OCI-LY3 (cell line): ENCODE data around the gene FKTN.
A peak's percentile ranks its signal among the peaks of the same experiment; 100 is the strongest.
"Not testable (repeated sequence)": the region's sequence is repeated elsewhere in the genome, so short reads cannot be mapped to it uniquely, and the experiment has no call there.

Experiments used
- H2AFZ ChIP-seq: fragments of 200-600, 300-600 bp; shearing (Covaris generic); 2 replicates; pipeline ENCODE4 v1.6.0; 2014; ENCODE audit warnings: antibody characterized with exemption, low read depth, low read length
- H3K27ac ChIP-seq: fragments of 200-600, 300-600 bp; sonication (generic); 2 replicates; pipeline ENCODE4 v1.5.1; 2014; ENCODE audit warnings: mild to moderate bottlenecking, low read length, moderate library complexity, mixed read lengths
- H3K27me3 ChIP-seq: fragments of 200-600, 300-600 bp; sonication (generic); 2 replicates; pipeline ENCODE4 v1.6.1; 2014; ENCODE audit warnings: low read depth, low read length, mixed read lengths
- H3K36me3 ChIP-seq: fragments of 200-600, 300-600 bp; sonication (generic); replicated peaks from 2 replicates; pipeline ENCODE3; 2014; ENCODE audit warnings: low read depth, low read length, mixed read lengths
- H3K4me1 ChIP-seq: fragments of 300-600, 200-600 bp; sonication (generic); 2 replicates; pipeline ENCODE4 v1.6.1; 2014; ENCODE audit warnings: low read length, mixed read lengths
- H3K4me2 ChIP-seq: fragments of 200-600, 300-600 bp; sonication (generic); 2 replicates; pipeline ENCODE4 v1.6.1; 2014; ENCODE audit warnings: low read length, mixed read lengths
- H3K4me3 ChIP-seq: fragments of 300-600, 200-600 bp; sonication (generic); 2 replicates; pipeline ENCODE4 v1.5.1; 2014; ENCODE audit warnings: antibody characterized with exemption, mild to moderate bottlenecking, low read length, moderate library complexity
- H3K79me2 ChIP-seq: fragments of 300-600, 200-600 bp; shearing (Covaris generic); 2 replicates; pipeline ENCODE4 v1.6.1; 2014; ENCODE audit warnings: mild to moderate bottlenecking, low read length, mixed read lengths
- H3K9ac ChIP-seq: fragments of 300-600, 200-600 bp; shearing (Covaris generic); 2 replicates; pipeline ENCODE4 v1.6.0; 2014; ENCODE audit warnings: mild to moderate bottlenecking, low read length, moderate library complexity
- H3K9me3 ChIP-seq: fragments of 200-600, 300-600 bp; shearing (Covaris generic); 2 replicates; pipeline ENCODE4 v1.6.1; 2014; ENCODE audit warnings: low read length, mixed read lengths; ENCODE audit not compliant: insufficient read depth
- H4K20me1 ChIP-seq: fragments of 200-600, 300-600 bp; sonication (generic); 2 replicates; pipeline ENCODE4 v1.6.1; 2016; ENCODE audit warnings: low read length, mixed read lengths; ENCODE audit not compliant: insufficient read depth
- EZH2phosphoT487 ChIP-seq: fragments of 200-600 bp; shearing (Covaris generic); IDR thresholded peaks from 2 replicates; pipeline ENCODE4 v1.6.1; 2018; ENCODE audit warnings: antibody characterized with exemption, mixed run types, low read depth
- TF ChIP-seq, protein P1 (sequence below): fragments of 200-600, 300-600 bp; sonication (generic); IDR thresholded peaks from 2 replicates; pipeline ENCODE4 v1.5.1; 2014; ENCODE audit warnings: antibody characterized with exemption, low read length, low read depth

FKTN gene

DNA sequence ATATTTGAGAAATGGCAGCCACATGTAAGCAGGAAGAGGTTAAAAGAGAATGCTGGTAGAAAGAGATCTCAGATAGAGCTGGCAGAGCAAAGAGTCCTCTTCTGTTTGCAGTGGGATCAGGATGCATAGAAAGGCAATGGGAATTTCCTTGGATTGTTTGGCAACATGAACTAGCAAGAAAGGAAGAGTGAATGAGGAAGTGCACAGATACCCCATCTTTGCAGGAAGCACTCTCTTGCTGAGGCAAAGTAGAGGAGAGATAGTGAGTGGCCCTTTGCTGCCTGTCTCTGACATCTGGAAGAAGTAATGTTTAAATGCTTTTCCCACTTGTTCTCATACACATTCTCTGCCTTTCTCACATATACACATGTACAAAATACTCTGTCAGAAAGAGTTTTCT, 14.5 kb downstream of the FKTN start:
- H3K4me3 ChIP-seq = no peak overlapping the region

GRCh38 chr9:105579952-105580351, 22.0 kb downstream of the FKTN start:
- H3K4me1 ChIP-seq, H4K20me1 ChIP-seq, H3K4me2 ChIP-seq, H3K36me3 ChIP-seq, H3K79me2 ChIP-seq, H3K27me3 ChIP-seq, H3K27ac ChIP-seq, H3K9ac ChIP-seq, H3K4me3 ChIP-seq, H2AFZ ChIP-seq, H3K9me3 ChIP-seq: not testable (repeated sequence)

More for the DNA sequence above, 14.5 kb downstream of the FKTN start:
- H3K4me1 ChIP-seq = no peaks in the 10 kb centered on the region
- H3K9ac ChIP-seq = no peak overlapping the region
- no peak overlapping the region for H3K27ac ChIP-seq
- H3K36me3 ChIP-seq = no peaks in the 10 kb centered on the region
- no peak overlapping the region for H3K4me2 ChIP-seq
- H3K27me3 ChIP-seq = no peaks in the 10 kb centered on the region
- H3K9me3 ChIP-seq = no peaks in the 10 kb centered on the region
- no peak overlapping the region for H2AFZ ChIP-seq
- H4K20me1 ChIP-seq = no peaks in the 10 kb centered on the region
- TF ChIP-seq, protein P1, sequence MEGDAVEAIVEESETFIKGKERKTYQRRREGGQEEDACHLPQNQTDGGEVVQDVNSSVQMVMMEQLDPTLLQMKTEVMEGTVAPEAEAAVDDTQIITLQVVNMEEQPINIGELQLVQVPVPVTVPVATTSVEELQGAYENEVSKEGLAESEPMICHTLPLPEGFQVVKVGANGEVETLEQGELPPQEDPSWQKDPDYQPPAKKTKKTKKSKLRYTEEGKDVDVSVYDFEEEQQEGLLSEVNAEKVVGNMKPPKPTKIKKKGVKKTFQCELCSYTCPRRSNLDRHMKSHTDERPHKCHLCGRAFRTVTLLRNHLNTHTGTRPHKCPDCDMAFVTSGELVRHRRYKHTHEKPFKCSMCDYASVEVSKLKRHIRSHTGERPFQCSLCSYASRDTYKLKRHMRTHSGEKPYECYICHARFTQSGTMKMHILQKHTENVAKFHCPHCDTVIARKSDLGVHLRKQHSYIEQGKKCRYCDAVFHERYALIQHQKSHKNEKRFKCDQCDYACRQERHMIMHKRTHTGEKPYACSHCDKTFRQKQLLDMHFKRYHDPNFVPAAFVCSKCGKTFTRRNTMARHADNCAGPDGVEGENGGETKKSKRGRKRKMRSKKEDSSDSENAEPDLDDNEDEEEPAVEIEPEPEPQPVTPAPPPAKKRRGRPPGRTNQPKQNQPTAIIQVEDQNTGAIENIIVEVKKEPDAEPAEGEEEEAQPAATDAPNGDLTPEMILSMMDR = no peak
- no peak for TF ChIP-seq EZH2phosphoT487
- no peaks in the 10 kb centered on the region for H3K79me2 ChIP-seq

- not testable (repeated sequence) for H2AFZ ChIP-seq, H3K4me1 ChIP-seq, H3K4me3 ChIP-seq, H3K27ac ChIP-seq, H3K36me3 ChIP-seq, H3K9me3 ChIP-seq, H3K9ac ChIP-seq, H3K79me2 ChIP-seq, H3K27me3 ChIP-seq, H3K4me2 ChIP-seq, H4K20me1 ChIP-seq
These were observed 23.6 kb downstream of the FKTN start for GRCh38 chr9:105581550-105581949.

DNA sequence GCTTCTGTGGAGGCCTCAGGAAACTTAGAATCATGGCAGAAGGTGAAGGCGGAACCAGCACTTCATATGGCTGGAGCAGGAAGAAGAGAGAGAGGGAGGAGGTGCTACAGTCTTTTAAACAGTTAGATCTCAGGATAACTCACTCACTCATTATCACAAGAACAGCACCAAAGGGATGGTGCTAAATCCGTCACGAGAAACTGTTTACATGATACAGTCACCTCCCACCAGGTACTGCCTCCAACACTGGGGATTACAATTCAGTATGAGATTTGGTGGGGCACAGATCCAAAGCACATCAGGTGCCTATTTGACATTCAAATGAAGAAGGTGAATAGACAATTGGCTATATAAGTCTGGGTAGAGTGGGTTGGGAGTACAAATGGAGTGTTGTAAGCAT, 35.2 kb downstream of the FKTN start:
- no peaks in the 10 kb centered on the region for H3K79me2 ChIP-seq

DNA sequence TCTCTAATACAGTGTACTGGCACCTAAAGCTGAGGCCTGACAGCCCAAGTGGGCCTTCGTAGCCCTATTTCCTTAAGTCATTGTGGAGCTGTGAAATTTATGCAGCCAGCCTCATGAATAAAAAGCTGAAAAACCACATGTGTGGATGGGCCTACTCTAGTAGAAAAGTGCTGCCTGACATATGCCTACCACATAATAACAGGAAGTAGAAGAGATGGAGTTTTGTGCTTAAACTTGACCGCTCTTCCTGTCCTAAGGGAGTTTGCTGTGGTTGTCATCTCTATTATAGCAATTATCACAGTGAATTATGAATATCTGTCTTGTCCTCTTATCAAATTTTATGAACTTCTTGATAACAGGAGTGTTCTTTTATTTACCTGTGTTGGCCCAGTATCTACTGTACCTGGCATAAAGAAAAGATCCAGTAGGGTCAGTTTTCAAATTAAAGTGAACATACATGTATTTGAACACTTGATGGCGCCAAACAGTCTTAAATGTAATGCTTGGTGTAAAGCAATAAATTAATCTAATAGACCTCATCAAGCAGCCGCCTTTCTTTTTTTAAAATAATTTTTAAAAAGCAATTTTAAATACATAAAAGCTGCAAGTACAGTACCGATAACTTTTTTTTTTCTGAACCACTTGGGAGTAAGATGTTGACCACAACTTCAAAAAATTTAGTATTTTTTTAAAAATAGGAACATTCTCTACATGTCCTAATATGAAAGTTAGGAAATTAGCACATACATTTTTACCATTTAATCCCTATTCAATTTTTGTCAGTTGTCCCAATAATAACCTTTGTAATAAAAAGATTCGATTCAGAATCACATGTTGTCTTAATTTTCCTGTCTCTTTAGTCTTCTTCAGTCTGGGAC, 51.0 kb downstream of the FKTN start:
- Histone ChIP-seq H3K36me3 (peaks cover 3% of the 10 kb centered on the region), H3K27me3 (no peaks in the 10 kb centered on the region), H3K9me3 (no peaks in the 10 kb centered on the region), H4K20me1 (no peaks in the 10 kb centered on the region), H3K4me3 (no peak overlapping the region), H2AFZ (no peak overlapping the region), H3K79me2 (no peaks in the 10 kb centered on the region), H3K4me1 (no peaks in the 10 kb centered on the region), H3K27ac (no peak overlapping the region), H3K9ac (no peak overlapping the region), H3K4me2 (no peak overlapping the region)
- TF ChIP-seq, protein P1 = peak; percentile 69
- TF ChIP-seq EZH2phosphoT487 = no peak

More for the DNA sequence above, 35.2 kb downstream of the FKTN start:
- Histone ChIP-seq H4K20me1 (no peaks in the 10 kb centered on the region), H3K4me3 (no peak overlapping the region), H3K9me3 (no peaks in the 10 kb centered on the region; the same call in 1 of the 2 replicates), H3K36me3 (peaks cover 15% of the 10 kb centered on the region), H3K27me3 (no peaks in the 10 kb centered on the region), H2AFZ (no peak overlapping the region), H3K9ac (no peak overlapping the region), H3K27ac (no peak overlapping the region), H3K4me1 (no peaks in the 10 kb centered on the region), H3K4me2 (no peak overlapping the region)
- TF ChIP-seq EZH2phosphoT487 = no peak
- TF ChIP-seq, protein P1 = no peak
